WTC11 (cell line): ENCODE results near the gene NKG7. TPM values are rescaled to one million over a fixed set of nuclear protein-coding genes. Genes with fewer than 3 reads are reported as not detected.

ENCODE experiments used
- ATAC-seq: fragments of 200-7000 bp; cut with Tn5 transposase; 2 replicates; pipeline ENCODE4 v1.10.0; 2021; ENCODE audit warnings: mild to moderate bottlenecking, moderate library complexity
- CTCF ChIA-PET: fragments of 300-600 bp; sonication (Branson Sonifier 250); formaldehyde crosslinking; loops from one replicate; lab custom pipeline; 2021; ENCODE audit warnings: antibody characterized with exemption; lab: Charles Lee
- POLR2A ChIA-PET: fragments of 350-600 bp; sonication (Branson Sonifier 250); formaldehyde crosslinking; loops from one replicate; lab custom pipeline; 2021; ENCODE audit warnings: antibody characterized with exemption; lab: Charles Lee
- DNase-seq: peaks from one replicate; pipeline ENCODE4 v3.0.0; 2021; ENCODE audit warnings: low spot score
- H3K27ac Mint-ChIP-seq: 2 replicates; pipeline ENCODE4 v1.8.0; 2021; ENCODE audit warnings: mixed read lengths
- H3K27me3 Mint-ChIP-seq: 2 replicates; pipeline ENCODE4 v1.8.0; 2021; ENCODE audit warnings: low read depth, mild to moderate bottlenecking, moderate library complexity, mixed read lengths
- H3K36me3 Mint-ChIP-seq: 2 replicates; pipeline ENCODE4 v1.8.0; 2021; ENCODE audit warnings: mixed read lengths
- H3K4me1 Mint-ChIP-seq: 2 replicates; pipeline ENCODE4 v1.8.0; 2022; ENCODE audit warnings: mixed read lengths
- H3K4me3 Mint-ChIP-seq: 2 replicates; pipeline ENCODE4 v1.8.0; 2021; ENCODE audit warnings: mild to moderate bottlenecking, moderate library complexity, mixed read lengths
- H3K9me3 Mint-ChIP-seq: 2 replicates; pipeline ENCODE4 v1.8.0; 2021; ENCODE audit warnings: mixed read lengths
- FOXP1 ChIP-seq: sonication (generic); formaldehyde crosslinking; IDR thresholded peaks from 2 replicates; pipeline ENCODE4 v1.8.0; 2022; ENCODE audit warnings: missing genetic modification reagents, mild to moderate bottlenecking, moderate library complexity, borderline replicate concordance
- GTF2I ChIP-seq: fragments of 250-450 bp; sonication (Bioruptor Pico); conservative IDR thresholded peaks from 2 replicates; pipeline ENCODE4 v1.4.0; 2021; ENCODE audit warnings: mild to moderate bottlenecking
- KAT7 ChIP-seq: sonication (generic); formaldehyde crosslinking; IDR thresholded peaks from 2 replicates; pipeline ENCODE4 v1.8.1; 2023; ENCODE audit warnings: missing genetic modification reagents, mild to moderate bottlenecking, borderline replicate concordance
- MXD4 ChIP-seq: fragments of 250-450 bp; sonication (Bioruptor Pico); IDR thresholded peaks from 2 replicates; pipeline ENCODE4 v1.8.0; 2021; ENCODE audit warnings: mild to moderate bottlenecking, moderate library complexity, borderline replicate concordance
- OVOL2 ChIP-seq: fragments of 250-450 bp; sonication (Bioruptor Pico); IDR thresholded peaks from 2 replicates; pipeline ENCODE4 v1.9.0; 2021; ENCODE audit warnings: mild to moderate bottlenecking, borderline replicate concordance
- SOX15 ChIP-seq: fragments of 250-450 bp; sonication (Bioruptor Pico); IDR thresholded peaks from 2 replicates; pipeline ENCODE4 v1.9.0; 2021; ENCODE audit warnings: mild to moderate bottlenecking
- SP1 ChIP-seq: sonication (generic); formaldehyde crosslinking; conservative IDR thresholded peaks from 2 replicates; pipeline ENCODE4 v1.8.1; 2022; ENCODE audit warnings: missing genetic modification reagents
- ZNF671 ChIP-seq: fragments of 250-450 bp; sonication (Bioruptor Pico); IDR thresholded peaks from 2 replicates; pipeline ENCODE4 v1.8.0; 2021; ENCODE audit warnings: mild to moderate bottlenecking
- total RNA-seq: library from RNA; stranded (reverse); gene quantifications from 3 replicates; pipeline ENCODE4 v1.2.3, GENCODE V29; 2021
- TF ChIP-seq, protein P1 (sequence below): fragments of 250-450 bp; sonication (Bioruptor Pico); conservative IDR thresholded peaks from 2 replicates; pipeline ENCODE4 v1.9.0; 2021; ENCODE audit warnings: mild to moderate bottlenecking
- TF ChIP-seq, protein P2 (sequence below): sonication (generic); formaldehyde crosslinking; IDR thresholded peaks from 2 replicates; pipeline ENCODE4 v1.8.1; 2022; ENCODE audit warnings: missing genetic modification reagents, borderline replicate concordance
- TF ChIP-seq, protein P3 (sequence below): sonication (generic); formaldehyde crosslinking; IDR thresholded peaks from 2 replicates; pipeline ENCODE4 v1.8.1; 2023; ENCODE audit warnings: mild to moderate bottlenecking, missing genetic modification reagents
- TF ChIP-seq, protein P4 (sequence below): sonication (generic); formaldehyde crosslinking; IDR thresholded peaks from 2 replicates; pipeline ENCODE4 v1.8.1; 2022; ENCODE audit warnings: mild to moderate bottlenecking, moderate library complexity, missing genetic modification reagents
- TF ChIP-seq, protein P5 (sequence below): fragments of 250-450 bp; sonication (Bioruptor Pico); IDR thresholded peaks from 2 replicates; pipeline ENCODE4 v1.9.0; 2021; ENCODE audit warnings: mild to moderate bottlenecking, borderline replicate concordance
- TF ChIP-seq, protein P6 (sequence below): sonication (generic); formaldehyde crosslinking; IDR thresholded peaks from 2 replicates; pipeline ENCODE4 v1.8.0; 2022; ENCODE audit warnings: mild to moderate bottlenecking, missing genetic modification reagents
- TF ChIP-seq, protein P7 (sequence below): sonication (generic); formaldehyde crosslinking; IDR thresholded peaks from 2 replicates; pipeline ENCODE4 v1.8.1; 2023; ENCODE audit warnings: mild to moderate bottlenecking, missing genetic modification reagents, borderline replicate concordance
- TF ChIP-seq, protein P8 (sequence below): sonication (generic); formaldehyde crosslinking; IDR thresholded peaks from 2 replicates; pipeline ENCODE4 v1.8.0; 2023; ENCODE audit warnings: mild to moderate bottlenecking, missing genetic modification reagents
- TF ChIP-seq, protein P9 (sequence below): sonication (generic); formaldehyde crosslinking; IDR thresholded peaks from 2 replicates; pipeline ENCODE4 v1.8.1; 2023; ENCODE audit warnings: mild to moderate bottlenecking, missing genetic modification reagents, moderate library complexity

NKG7 gene
- total RNA-seq, 1 experiment from 2014 or later, result 0.63 TPM

DNA sequence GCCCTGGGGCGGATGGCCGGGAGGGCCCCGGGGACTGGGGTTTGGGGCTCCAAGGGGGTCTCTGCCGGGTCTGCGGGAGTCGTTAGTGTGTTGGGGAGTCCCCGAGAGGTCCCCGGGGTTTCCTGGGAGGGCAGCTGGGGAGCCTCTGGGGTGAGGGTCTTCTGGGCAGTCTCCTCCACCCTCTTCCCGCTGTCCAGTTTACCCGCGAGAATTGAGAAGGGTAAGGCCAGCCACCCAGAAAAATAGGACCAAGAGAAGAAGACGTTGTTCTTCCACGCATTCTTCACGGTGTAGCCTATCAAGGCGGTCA, 5.2 kb downstream of the NKG7 start:
- Mint-ChIP-seq H3K27ac (peak overlapping the region; percentile 88), H3K4me1 (peaks cover 33% of the 10 kb centered on the region), H3K4me3 (peak overlapping the region; percentile 99), H3K27me3 (peaks cover 15% of the 10 kb centered on the region), H3K36me3 (no peaks in the 10 kb centered on the region), H3K9me3 (no peaks in the 10 kb centered on the region)
- CTCF ChIA-PET, result interaction anchor here (0.6 to 3.7 kb wide), 15 partner anchors 27 to 436 kb away, joined by 3 to 25 read pairs (median 4); partner anchors contain the start of genes KLK10 and SIGLEC10
- DNase-seq, result peak; percentile 25
- POLR2A ChIA-PET, result interaction anchor here (0.6 to 1.7 kb wide), 8 partner anchors 13 to 321 kb away, joined by 4 to 13 read pairs (median 5); partner anchors contain the start of genes C19orf84 and VSIG10L
- ATAC-seq, result no peak; the same call in 1 of the 2 replicates
- TF ChIP-seq, protein P1, sequence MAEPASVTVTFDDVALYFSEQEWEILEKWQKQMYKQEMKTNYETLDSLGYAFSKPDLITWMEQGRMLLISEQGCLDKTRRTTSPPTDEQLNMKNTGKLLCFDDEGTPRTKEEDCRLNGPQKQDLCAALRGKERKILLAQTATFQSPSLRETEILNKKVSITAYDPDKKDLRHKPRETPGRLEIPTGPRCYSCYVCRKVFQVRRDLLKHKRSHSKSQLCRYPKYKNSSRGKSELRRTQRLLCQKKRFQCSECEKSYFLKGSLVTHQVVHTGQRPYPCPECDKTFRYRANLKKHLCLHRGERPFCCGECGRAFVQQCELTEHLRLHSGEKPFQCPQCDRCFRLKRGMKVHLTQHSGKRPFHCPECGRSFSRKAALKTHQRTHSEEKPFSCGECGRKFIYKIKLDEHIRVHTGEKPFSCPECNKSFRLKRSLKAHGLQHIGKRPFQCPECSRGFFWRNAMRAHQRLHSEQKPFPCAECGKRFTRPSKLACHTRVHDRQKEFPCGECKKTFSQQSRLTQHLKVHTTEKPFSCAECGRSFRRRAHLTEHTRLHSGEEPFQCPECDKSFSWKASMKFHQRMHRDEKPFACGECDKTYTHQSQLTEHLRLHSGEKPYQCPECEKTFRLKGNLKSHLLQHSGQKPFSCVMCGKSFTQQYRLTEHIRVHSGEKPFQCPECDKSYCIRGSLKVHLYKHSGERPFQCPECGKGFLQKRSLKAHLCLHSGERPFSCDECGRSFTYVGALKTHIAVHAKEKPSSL (CRISPR knock-in tag), result no peak
- TF ChIP-seq, protein P2, sequence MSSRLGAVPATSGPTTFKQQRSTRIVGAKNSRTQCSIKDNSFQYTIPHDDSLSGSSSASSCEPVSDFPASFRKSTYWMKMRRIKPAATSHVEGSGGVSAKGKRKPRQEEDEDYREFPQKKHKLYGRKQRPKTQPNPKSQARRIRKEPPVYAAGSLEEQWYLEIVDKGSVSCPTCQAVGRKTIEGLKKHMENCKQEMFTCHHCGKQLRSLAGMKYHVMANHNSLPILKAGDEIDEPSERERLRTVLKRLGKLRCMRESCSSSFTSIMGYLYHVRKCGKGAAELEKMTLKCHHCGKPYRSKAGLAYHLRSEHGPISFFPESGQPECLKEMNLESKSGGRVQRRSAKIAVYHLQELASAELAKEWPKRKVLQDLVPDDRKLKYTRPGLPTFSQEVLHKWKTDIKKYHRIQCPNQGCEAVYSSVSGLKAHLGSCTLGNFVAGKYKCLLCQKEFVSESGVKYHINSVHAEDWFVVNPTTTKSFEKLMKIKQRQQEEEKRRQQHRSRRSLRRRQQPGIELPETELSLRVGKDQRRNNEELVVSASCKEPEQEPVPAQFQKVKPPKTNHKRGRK (CRISPR knock-in tag), result no peak
- TF ChIP-seq SOX15 (CRISPR knock-in tag), result no peak
- no peak for TF ChIP-seq SP1 (CRISPR knock-in tag)
- no peak for TF ChIP-seq KAT7 (CRISPR knock-in tag)
- TF ChIP-seq FOXP1 (CRISPR knock-in tag), result no peak
- TF ChIP-seq, protein P3, sequence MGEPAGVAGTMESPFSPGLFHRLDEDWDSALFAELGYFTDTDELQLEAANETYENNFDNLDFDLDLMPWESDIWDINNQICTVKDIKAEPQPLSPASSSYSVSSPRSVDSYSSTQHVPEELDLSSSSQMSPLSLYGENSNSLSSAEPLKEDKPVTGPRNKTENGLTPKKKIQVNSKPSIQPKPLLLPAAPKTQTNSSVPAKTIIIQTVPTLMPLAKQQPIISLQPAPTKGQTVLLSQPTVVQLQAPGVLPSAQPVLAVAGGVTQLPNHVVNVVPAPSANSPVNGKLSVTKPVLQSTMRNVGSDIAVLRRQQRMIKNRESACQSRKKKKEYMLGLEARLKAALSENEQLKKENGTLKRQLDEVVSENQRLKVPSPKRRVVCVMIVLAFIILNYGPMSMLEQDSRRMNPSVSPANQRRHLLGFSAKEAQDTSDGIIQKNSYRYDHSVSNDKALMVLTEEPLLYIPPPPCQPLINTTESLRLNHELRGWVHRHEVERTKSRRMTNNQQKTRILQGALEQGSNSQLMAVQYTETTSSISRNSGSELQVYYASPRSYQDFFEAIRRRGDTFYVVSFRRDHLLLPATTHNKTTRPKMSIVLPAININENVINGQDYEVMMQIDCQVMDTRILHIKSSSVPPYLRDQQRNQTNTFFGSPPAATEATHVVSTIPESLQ (CRISPR knock-in tag), result no peak
- TF ChIP-seq OVOL2, result no peak
- TF ChIP-seq ZNF671 (CRISPR knock-in tag), result no peak
- no peak for TF ChIP-seq GTF2I
- TF ChIP-seq, protein P4, sequence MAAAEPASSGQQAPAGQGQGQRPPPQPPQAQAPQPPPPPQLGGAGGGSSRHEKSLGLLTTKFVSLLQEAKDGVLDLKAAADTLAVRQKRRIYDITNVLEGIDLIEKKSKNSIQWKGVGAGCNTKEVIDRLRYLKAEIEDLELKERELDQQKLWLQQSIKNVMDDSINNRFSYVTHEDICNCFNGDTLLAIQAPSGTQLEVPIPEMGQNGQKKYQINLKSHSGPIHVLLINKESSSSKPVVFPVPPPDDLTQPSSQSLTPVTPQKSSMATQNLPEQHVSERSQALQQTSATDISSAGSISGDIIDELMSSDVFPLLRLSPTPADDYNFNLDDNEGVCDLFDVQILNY (CRISPR knock-in tag), result no peak
- TF ChIP-seq, protein P5, sequence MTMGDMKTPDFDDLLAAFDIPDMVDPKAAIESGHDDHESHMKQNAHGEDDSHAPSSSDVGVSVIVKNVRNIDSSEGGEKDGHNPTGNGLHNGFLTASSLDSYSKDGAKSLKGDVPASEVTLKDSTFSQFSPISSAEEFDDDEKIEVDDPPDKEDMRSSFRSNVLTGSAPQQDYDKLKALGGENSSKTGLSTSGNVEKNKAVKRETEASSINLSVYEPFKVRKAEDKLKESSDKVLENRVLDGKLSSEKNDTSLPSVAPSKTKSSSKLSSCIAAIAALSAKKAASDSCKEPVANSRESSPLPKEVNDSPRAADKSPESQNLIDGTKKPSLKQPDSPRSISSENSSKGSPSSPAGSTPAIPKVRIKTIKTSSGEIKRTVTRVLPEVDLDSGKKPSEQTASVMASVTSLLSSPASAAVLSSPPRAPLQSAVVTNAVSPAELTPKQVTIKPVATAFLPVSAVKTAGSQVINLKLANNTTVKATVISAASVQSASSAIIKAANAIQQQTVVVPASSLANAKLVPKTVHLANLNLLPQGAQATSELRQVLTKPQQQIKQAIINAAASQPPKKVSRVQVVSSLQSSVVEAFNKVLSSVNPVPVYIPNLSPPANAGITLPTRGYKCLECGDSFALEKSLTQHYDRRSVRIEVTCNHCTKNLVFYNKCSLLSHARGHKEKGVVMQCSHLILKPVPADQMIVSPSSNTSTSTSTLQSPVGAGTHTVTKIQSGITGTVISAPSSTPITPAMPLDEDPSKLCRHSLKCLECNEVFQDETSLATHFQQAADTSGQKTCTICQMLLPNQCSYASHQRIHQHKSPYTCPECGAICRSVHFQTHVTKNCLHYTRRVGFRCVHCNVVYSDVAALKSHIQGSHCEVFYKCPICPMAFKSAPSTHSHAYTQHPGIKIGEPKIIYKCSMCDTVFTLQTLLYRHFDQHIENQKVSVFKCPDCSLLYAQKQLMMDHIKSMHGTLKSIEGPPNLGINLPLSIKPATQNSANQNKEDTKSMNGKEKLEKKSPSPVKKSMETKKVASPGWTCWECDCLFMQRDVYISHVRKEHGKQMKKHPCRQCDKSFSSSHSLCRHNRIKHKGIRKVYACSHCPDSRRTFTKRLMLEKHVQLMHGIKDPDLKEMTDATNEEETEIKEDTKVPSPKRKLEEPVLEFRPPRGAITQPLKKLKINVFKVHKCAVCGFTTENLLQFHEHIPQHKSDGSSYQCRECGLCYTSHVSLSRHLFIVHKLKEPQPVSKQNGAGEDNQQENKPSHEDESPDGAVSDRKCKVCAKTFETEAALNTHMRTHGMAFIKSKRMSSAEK (CRISPR knock-in tag), result no peak
- TF ChIP-seq, protein P6, sequence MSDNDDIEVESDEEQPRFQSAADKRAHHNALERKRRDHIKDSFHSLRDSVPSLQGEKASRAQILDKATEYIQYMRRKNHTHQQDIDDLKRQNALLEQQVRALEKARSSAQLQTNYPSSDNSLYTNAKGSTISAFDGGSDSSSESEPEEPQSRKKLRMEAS, result no peak
- TF ChIP-seq MXD4 (CRISPR knock-in tag), result no peak
- TF ChIP-seq, protein P7, sequence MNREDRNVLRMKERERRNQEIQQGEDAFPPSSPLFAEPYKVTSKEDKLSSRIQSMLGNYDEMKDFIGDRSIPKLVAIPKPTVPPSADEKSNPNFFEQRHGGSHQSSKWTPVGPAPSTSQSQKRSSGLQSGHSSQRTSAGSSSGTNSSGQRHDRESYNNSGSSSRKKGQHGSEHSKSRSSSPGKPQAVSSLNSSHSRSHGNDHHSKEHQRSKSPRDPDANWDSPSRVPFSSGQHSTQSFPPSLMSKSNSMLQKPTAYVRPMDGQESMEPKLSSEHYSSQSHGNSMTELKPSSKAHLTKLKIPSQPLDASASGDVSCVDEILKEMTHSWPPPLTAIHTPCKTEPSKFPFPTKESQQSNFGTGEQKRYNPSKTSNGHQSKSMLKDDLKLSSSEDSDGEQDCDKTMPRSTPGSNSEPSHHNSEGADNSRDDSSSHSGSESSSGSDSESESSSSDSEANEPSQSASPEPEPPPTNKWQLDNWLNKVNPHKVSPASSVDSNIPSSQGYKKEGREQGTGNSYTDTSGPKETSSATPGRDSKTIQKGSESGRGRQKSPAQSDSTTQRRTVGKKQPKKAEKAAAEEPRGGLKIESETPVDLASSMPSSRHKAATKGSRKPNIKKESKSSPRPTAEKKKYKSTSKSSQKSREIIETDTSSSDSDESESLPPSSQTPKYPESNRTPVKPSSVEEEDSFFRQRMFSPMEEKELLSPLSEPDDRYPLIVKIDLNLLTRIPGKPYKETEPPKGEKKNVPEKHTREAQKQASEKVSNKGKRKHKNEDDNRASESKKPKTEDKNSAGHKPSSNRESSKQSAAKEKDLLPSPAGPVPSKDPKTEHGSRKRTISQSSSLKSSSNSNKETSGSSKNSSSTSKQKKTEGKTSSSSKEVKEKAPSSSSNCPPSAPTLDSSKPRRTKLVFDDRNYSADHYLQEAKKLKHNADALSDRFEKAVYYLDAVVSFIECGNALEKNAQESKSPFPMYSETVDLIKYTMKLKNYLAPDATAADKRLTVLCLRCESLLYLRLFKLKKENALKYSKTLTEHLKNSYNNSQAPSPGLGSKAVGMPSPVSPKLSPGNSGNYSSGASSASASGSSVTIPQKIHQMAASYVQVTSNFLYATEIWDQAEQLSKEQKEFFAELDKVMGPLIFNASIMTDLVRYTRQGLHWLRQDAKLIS (CRISPR knock-in tag), result no peak
- TF ChIP-seq, protein P8, sequence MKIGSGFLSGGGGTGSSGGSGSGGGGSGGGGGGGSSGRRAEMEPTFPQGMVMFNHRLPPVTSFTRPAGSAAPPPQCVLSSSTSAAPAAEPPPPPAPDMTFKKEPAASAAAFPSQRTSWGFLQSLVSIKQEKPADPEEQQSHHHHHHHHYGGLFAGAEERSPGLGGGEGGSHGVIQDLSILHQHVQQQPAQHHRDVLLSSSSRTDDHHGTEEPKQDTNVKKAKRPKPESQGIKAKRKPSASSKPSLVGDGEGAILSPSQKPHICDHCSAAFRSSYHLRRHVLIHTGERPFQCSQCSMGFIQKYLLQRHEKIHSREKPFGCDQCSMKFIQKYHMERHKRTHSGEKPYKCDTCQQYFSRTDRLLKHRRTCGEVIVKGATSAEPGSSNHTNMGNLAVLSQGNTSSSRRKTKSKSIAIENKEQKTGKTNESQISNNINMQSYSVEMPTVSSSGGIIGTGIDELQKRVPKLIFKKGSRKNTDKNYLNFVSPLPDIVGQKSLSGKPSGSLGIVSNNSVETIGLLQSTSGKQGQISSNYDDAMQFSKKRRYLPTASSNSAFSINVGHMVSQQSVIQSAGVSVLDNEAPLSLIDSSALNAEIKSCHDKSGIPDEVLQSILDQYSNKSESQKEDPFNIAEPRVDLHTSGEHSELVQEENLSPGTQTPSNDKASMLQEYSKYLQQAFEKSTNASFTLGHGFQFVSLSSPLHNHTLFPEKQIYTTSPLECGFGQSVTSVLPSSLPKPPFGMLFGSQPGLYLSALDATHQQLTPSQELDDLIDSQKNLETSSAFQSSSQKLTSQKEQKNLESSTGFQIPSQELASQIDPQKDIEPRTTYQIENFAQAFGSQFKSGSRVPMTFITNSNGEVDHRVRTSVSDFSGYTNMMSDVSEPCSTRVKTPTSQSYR (CRISPR knock-in tag), result no peak
- TF ChIP-seq, protein P9, sequence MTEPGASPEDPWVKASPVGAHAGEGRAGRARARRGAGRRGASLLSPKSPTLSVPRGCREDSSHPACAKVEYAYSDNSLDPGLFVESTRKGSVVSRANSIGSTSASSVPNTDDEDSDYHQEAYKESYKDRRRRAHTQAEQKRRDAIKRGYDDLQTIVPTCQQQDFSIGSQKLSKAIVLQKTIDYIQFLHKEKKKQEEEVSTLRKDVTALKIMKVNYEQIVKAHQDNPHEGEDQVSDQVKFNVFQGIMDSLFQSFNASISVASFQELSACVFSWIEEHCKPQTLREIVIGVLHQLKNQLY (CRISPR knock-in tag), result no peak
